ENCODE measurements around the gene ZP3.
"Not testable (repeated sequence)": the region's sequence is repeated elsewhere in the genome, so short reads cannot be mapped to it uniquely, and the experiment has no call there.

ZP3 gene

GRCh38 chr7:76443846-76444245, 19.1 kb downstream of the ZP3 start:
- peak; percentile 29 for DNase-seq

DNA sequence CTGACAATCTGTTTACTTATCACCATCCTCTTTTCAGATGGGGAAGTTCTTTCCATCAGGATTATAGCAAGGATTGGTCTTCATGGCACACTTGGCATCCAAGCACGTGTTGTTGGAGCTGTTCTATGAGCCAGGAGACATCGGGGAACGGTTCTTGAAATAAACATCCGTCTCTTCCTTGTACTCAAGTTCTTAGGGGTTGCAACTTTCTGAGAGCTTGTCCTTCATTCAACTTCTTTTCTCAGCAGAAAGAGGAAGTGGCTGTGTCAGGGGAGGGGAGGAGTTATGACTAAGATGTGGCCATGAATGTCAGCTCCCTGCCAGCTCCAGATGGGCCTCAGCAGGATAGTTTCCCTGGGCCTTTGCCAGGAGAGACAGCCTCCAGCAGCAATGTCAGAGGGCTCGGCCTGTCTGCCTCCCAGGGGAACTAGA, 20.8 kb downstream of the ZP3 start:
- not testable (repeated sequence) for DNase-seq

DNA sequence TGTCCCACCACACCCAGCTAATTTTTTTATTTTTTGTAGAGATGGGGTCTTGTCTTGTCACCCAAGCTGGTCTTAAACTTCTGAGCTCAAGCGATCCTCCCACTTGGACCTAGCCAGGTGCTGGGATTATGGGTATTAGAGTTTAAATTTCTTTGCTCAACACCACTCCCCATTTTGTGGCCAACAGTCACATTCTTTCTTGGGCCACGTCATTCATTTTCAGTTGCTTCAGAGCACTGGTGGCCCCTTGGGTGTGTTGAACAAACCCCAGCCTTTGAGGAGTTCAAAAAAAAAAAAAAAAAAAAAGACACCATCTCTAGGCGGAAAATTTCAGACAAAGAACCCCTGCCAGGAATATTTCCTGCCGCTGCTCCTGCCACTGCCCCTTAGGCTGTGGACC, 32.3 kb downstream of the ZP3 start:
- not testable (repeated sequence) for DNase-seq

- DNase-seq: not testable (repeated sequence)
Observed at GRCh38 chr7:76458504-76458903, 33.8 kb downstream of the ZP3 start.

DNA sequence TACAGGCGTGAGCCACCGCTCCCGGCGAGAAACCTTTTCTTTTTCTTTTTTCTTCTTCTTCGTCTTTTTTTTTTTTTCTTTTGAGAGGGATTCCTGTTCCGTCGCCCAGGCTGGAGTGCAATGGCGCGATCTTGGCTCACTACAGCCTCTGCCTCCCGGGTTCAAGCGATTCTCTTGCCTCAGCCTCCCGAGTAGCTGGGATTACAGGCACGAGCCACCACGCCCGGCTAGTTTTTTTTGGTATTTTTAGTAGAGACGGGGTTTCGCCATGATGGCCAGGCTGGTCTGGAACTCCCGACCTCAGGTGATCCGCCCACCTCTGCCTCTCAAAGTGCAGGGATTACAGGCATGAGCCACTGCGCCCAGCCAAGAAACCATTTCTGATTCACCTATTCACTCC, 36.0 kb downstream of the ZP3 start:
- DNase-seq: not testable (repeated sequence)

- DNase-seq: peak; percentile 77
Observed at GRCh38 chr7:76461464-76462101, 36.8 kb downstream of the ZP3 start, which contains the start of gene DTX2. Gene DTX2, plus strand, starts transcription at chr7:76461709. Its CDS starts 18,801 bp downstream, at chr7:76480510.

DNA sequence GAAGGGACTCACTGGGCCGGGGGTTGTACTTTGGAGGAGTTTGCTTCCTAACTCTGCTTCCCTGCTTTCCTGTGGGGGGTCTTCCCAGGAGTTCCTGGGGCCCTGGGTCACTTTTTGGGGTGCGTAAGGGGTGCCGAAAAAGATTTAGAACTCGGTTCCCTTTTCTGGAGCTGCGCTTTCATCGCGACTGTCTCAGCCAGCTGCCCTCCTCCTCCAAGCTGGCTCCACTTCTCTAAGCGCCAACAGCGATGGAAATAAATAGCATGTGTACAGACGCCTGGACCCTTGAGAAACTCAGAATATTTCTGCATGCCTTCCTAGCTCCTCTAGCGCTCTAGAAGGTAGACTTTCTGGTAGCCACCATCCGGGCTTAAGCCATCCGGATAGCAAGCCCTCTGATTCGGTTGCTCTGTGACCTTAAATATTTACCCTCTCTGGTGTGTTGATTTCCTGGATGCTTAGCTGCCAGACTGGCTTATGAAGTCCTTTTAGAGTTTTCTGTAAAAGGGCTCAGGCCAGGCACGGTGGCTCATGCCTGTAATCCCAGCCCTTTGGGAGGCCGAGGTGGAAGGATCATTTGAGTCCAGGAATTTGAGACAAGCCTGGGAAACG, 37.6 kb downstream of the ZP3 start:
- not testable (repeated sequence) for DNase-seq

DNA sequence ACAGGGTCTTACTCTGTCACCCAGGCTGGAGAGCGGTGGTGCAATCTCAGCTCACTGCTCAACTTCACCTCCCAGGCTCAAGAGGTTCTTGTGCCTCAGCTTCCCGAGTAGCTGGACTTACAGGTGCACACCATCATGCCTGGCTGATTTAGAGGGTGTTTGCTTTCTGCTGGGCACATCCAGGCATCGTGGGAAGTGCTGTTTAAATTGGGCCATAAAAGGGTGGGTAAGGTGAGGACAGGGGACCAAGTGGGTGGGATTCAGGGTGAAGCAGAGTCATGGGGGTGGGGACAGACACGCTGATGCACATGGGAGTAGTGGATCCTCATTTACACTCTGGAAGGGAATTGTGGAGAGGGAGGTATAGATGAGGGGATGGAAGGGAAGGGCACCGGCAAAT, 40.2 kb downstream of the ZP3 start:
- DNase-seq: not testable (repeated sequence)

DNA sequence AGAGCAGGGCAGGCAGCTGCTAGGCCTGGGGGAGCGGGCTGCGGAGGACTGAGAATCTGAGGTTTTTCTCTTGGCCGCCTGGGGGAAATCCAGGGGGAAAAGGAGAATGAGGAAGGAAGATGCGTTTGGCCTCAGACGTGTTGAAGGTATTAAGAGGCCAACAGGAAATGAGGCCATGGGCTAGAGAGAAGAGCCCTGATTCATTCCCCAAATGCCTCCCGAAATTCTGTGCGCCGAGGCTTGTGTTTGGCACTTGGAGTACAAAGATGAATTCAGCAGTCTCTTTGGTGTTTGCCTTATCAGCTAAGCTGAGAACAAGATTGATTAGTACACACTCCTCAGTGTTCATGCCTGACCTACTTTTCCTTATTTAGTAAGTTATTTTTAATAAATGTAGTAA, 41.2 kb downstream of the ZP3 start:
- DNase-seq: not testable (repeated sequence)

- DNase-seq: not testable (repeated sequence)
Observed at GRCh38 chr7:76467743-76468404, 43.1 kb downstream of the ZP3 start.

DNA sequence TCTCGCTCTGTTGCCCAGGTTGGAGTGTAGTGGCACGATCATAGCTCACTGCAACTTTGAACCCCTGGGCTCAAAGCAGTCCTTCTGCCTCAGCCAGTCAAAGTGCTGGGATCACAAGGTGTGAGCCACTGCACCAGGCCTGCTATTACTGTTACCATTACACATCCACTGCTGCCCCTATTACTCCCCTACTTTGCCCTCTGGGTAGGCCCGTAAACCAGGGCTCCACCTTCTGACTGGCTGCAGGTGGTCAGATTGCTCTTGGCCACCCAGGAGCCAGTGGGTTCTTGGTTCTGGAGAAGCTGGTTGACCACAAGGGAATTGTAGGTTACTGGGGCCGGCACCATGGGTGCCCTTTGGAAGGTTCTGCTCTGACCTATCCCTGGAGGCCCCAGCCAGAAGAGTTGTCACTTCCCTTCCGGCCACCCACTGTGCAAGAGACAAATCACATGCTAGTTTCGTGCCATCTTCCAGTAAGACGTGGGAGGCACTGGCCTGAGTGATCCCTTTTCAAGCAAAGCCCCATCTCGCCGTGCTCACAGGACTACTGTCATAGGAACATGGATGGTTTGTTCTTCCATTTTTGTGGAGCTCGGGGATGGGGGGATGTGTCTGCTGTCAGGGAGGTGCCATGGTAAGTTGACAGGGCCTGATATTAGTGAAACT, 46.9 kb downstream of the ZP3 start:
- DNase-seq: not testable (repeated sequence)

GRCh38 chr7:76473097-76473496, 48.3 kb downstream of the ZP3 start:
- not testable (repeated sequence) for DNase-seq

GRCh38 chr7:76476280-76476679, 51.5 kb downstream of the ZP3 start:
- not testable (repeated sequence) for DNase-seq

DNA sequence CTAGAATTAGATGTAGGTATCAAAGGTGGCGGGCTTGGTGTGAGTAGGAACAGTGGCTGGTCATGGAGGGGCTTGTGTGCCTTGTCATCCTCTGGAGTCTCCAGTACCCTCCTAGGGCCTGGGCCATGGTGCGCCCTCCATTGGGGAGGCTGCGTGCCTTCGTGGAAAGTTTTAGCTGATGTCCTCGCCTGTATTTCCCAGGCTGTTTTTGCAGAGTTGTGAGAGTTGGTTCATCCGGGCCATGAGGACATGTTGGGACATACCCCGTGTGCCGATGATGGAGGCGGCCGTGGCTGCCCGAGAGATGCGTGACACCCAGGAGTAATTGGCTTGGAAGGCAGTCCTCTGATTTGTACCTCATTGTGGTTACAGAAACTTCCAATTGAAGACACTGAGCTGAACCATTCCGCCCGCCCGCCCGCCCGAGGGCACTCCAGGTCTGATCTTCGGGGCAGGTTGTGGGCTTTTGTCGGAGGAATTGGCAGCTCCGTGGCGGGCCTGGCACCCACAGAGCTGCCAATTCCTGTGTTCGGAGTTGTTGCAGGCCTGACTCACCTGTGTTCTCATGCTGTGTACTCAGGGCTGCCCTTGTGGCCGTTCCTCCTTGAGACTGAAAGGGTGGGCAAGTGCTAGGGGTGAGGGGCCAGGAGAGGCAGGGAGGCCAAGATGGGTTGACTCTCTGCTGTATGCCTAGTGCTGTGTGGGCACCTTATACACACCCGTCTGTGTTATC, 52.2 kb downstream of the ZP3 start:
- not testable (repeated sequence) for DNase-seq

DNA sequence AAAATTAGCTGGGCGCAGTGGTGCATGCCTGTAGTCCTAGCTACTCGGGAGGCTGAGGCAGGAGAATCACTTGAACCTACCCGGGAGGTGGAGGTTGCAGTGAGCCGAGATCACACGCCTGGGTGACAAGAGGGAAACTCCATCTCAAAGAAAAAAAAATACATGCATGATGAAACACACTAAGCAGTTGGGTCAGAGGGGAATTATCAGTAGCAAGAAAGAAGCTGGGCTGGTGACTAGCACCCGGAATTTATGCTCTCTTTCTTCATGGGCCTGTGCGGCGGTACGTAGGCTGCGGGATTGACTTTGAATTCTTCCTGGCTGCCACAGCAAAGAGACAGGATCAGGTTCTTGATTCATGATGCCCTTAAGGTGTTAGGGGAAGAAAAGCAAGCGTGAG, 54.9 kb downstream of the ZP3 start:
- not testable (repeated sequence) for DNase-seq

GRCh38 chr7:76480403-76481253, 55.9 kb downstream of the ZP3 start:
- not testable (repeated sequence) for DNase-seq

- not testable (repeated sequence) for DNase-seq
Observed at GRCh38 chr7:76482660-76483059, 57.9 kb downstream of the ZP3 start.

- not testable (repeated sequence) for DNase-seq
Observed at GRCh38 chr7:76483081-76483480, 58.3 kb downstream of the ZP3 start.

- DNase-seq: not testable (repeated sequence)
Observed at GRCh38 chr7:76484456-76484855, 59.7 kb downstream of the ZP3 start.

DNA sequence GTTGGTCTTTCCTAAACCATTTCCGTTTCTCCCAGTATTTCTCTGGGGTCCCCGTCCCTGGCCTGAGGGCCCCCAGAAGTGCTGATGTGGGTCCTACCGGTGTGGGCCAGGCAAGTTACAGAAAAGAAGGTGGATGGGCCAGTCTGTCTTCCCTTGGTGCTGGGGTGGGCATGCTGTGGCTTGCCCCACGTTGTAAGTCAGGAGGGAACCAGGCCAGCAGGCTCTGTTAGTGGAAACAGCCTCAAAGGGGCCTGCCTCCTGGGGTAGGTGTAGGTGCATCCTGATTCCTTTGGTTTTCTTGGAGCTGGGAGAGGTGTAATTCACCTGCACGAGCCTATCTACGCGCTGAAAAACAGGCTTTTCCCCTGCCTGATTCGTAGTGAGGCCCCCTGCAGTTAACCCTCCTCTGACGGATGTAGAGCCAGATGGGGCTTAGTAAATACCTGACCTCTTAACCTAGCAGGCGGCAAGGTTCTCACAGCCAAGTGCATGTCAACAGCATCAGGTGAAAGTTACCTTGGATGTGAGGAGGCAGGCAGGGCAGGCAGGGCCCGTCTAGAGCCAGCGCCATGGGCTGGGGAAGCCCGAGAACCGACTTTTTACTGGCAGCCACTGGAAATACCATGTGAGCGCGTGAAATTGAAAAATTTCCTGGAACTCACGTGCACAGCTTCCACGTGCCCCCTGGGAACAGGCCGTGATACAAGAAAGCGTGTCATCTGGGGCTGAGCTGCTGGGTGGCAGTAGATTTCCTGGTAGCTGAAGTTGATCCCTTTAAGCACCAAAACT, 61.3 kb downstream of the ZP3 start:
- not testable (repeated sequence) for DNase-seq

- not testable (repeated sequence) for DNase-seq
Observed at GRCh38 chr7:76486618-76487017, 61.9 kb downstream of the ZP3 start.

Measured in activated T-cell treated with anti-CD3 and anti-CD28 coated beads, Interleukin-2, amount 50 U/mL, for 1 hour (primary cell).